Body of pancreas (tissue), 4 donors: ENCODE data around the gene CSNK1E.

Source experiments
- POLR2A ChIP-seq, 3 donors: fragments of 450-650 bp; IDR thresholded peaks; one replicate each; pipeline ENCODE4 v1.6.1; 2016; ENCODE audit warnings: antibody characterized with exemption in 3 of 3, mild to moderate bottlenecking in 2 of 3
- TF ChIP-seq, protein P1 (sequence below), 7 experiments: fragments of 450-650 bp in 4 of 7; fragments of 200-600 bp in 3 of 7; sonication (generic) in 3 of 7; IDR thresholded peaks; one replicate each; pipeline ENCODE4 v1.5.1; 2016 to 2019; ENCODE audit warnings: antibody characterized with exemption in 7 of 7

DNA sequence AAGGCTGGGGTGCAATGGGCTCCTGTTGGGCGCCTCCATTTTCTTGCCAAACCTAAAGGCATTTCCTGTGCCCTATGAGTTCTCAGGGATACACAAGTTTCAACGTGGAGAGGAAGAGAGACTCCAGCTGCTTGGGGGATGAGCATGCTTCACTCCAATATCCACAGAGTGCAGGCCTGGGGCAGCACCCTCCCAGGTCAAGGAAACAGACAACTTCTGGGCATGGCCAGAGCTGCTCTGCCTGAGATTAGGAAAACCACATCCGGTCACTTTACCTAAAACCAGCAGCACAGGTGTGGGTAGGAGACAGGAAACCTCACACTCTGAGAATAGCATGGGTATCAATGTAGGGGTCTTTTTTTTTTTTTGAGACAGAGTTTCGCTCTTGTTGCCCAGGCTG lies 73.1 kb downstream of the CSNK1E start:
- TF ChIP-seq, protein P1, sequence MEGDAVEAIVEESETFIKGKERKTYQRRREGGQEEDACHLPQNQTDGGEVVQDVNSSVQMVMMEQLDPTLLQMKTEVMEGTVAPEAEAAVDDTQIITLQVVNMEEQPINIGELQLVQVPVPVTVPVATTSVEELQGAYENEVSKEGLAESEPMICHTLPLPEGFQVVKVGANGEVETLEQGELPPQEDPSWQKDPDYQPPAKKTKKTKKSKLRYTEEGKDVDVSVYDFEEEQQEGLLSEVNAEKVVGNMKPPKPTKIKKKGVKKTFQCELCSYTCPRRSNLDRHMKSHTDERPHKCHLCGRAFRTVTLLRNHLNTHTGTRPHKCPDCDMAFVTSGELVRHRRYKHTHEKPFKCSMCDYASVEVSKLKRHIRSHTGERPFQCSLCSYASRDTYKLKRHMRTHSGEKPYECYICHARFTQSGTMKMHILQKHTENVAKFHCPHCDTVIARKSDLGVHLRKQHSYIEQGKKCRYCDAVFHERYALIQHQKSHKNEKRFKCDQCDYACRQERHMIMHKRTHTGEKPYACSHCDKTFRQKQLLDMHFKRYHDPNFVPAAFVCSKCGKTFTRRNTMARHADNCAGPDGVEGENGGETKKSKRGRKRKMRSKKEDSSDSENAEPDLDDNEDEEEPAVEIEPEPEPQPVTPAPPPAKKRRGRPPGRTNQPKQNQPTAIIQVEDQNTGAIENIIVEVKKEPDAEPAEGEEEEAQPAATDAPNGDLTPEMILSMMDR (IDR thresholded peaks at IDR 0.05) = no peak
- TF ChIP-seq POLR2A (IDR thresholded peaks at IDR 0.05) = no peak
